NT2/D1 (cell line): ENCODE results near the gene SH2D6.

Experiments
- DNase-seq: peaks from one replicate; pipeline ENCODE4 v3.0.0-alpha.2; 2011; ENCODE audit warnings: low read depth, low spot score
- H3K27me3 ChIP-seq: 2 replicates; pipeline ENCODE4 v1.6.0; 2011; ENCODE audit warnings: mild to moderate bottlenecking; ENCODE audit not compliant: insufficient read length, insufficient read depth
- H3K36me3 ChIP-seq: 2 replicates; pipeline ENCODE4 v1.6.1; 2011; ENCODE audit warnings: mild to moderate bottlenecking, low read length, mixed read lengths; ENCODE audit not compliant: insufficient read depth, insufficient read length
- H3K4me1 ChIP-seq: 2 replicates; pipeline ENCODE4 v1.5.1; 2011; ENCODE audit not compliant: insufficient read depth, insufficient read length
- H3K4me3 ChIP-seq: 2 replicates; pipeline ENCODE4 v1.5.1; 2011; ENCODE audit warnings: low read depth; ENCODE audit not compliant: insufficient read length
- H3K9ac ChIP-seq: 2 replicates; pipeline ENCODE4 v1.6.0; 2011; ENCODE audit warnings: low read depth; ENCODE audit not compliant: insufficient read length
- H3K9me3 ChIP-seq: 2 replicates; pipeline ENCODE4 v1.5.1; 2011; ENCODE audit warnings: mild to moderate bottlenecking, low read length; ENCODE audit not compliant: insufficient read depth
- SUZ12 ChIP-seq: IDR thresholded peaks from 2 replicates; pipeline ENCODE4 v1.6.1; 2011; ENCODE audit not compliant: insufficient read length, insufficient read depth; ENCODE audit errors: extremely low read depth
- YY1 ChIP-seq: IDR thresholded peaks from 2 replicates; pipeline ENCODE4 v1.6.1; 2011; ENCODE audit not compliant: insufficient read length, insufficient read depth
- ZNF274 ChIP-seq: IDR thresholded peaks from 2 replicates; pipeline ENCODE4 v1.6.1; 2011; ENCODE audit warnings: mild to moderate bottlenecking, low read depth, low read length

SH2D6 gene

GRCh38 chr2:85418132-85419008, at the start of gene SH2D6:
Gene SH2D6 (plus strand): TSS chr2:85418714. CDS start chr2:85429466, 10,752 bp downstream.
- no peaks in the 10 kb centered on the region for H3K27me3 ChIP-seq
- TF ChIP-seq ZNF274 = no peak
- TF ChIP-seq YY1 = no peak
- peak within 1 kb of the TSS; percentile 60 for H3K4me3 ChIP-seq
- H3K9ac ChIP-seq = peak within 1 kb of the TSS; percentile 81
- H3K9me3 ChIP-seq = no peaks in the 10 kb centered on the region
- peak; percentile 75 for DNase-seq
- H3K36me3 ChIP-seq = no peaks in the 10 kb centered on the region
- H3K4me1 ChIP-seq = peaks cover 8% of the 10 kb centered on the region

DNA sequence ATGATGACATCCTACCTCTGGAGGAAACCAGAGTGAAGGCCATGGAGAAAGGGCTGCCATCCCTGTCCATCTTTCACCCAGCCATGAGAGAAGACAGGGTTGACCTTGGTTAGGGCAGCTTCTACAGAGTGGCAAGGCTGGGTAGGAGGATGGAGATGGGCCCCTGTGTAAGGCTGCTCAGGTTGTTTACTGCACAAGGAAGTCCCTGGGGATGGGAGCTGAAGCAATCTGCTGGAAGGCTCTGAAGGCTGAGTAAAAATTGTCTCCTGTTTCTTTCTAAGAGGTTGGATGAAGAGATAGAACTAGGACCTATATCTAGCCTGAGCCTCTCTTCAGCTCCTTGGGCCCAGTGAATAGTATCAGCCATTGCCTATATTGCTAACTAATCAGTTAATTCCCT, 49.6 kb upstream of the SH2D6 start:
- Histone ChIP-seq H3K9ac (no peak overlapping the region), H3K4me3 (no peak overlapping the region), H3K36me3 (peaks cover 14% of the 10 kb centered on the region), H3K9me3 (no peaks in the 10 kb centered on the region), H3K27me3 (no peaks in the 10 kb centered on the region), H3K4me1 (no peaks in the 10 kb centered on the region)
- TF ChIP-seq ZNF274 = no peak
- TF ChIP-seq YY1 = no peak
- no peak for TF ChIP-seq SUZ12
- no peak for DNase-seq

- Histone ChIP-seq H3K27me3 (no peaks in the 10 kb centered on the region), H3K9ac (no peak overlapping the region), H3K36me3 (peaks cover 14% of the 10 kb centered on the region), H3K4me3 (no peak overlapping the region), H3K4me1 (no peaks in the 10 kb centered on the region), H3K9me3 (no peaks in the 10 kb centered on the region)
- DNase-seq = no peak
- TF ChIP-seq ZNF274 = no peak
- no peak for TF ChIP-seq YY1
- TF ChIP-seq SUZ12 = no peak
Observed at GRCh38 chr2:85369500-85369899, 49.0 kb upstream of the SH2D6 start.

DNA sequence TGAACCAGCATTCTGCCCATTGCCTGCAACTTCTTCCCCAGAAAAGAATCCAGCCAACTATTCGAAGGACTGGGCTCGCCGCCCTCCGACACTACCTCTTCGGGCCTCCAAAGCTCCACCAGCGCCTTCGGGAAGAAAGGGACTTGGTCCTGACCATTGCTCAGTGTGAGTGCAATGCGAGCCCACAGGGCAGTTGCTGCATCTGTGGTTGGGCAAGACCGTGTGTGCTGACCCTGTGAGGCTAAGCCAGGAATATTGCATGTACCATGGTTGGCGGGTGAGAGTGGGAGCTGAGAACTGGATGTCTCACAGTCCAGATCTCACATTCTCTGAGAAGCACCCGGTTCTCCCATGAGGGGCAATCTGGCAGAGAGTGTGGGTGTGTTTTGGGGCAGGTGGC, 47.5 kb upstream of the SH2D6 start:
- TF ChIP-seq ZNF274 (no peak), SUZ12 (no peak)
- DNase-seq = no peak
- no peaks in the 10 kb centered on the region for H3K27me3 ChIP-seq
- peaks cover 14% of the 10 kb centered on the region for H3K36me3 ChIP-seq
- H3K4me3 ChIP-seq = no peak overlapping the region
- H3K9ac ChIP-seq = no peak overlapping the region
- no peaks in the 10 kb centered on the region for H3K9me3 ChIP-seq
- H3K4me1 ChIP-seq = no peaks in the 10 kb centered on the region

GRCh38 chr2:85376291-85377065, 42.0 kb upstream of the SH2D6 start:
- Histone ChIP-seq H3K9ac (no peak overlapping the region), H3K4me1 (no peaks in the 10 kb centered on the region), H3K27me3 (no peaks in the 10 kb centered on the region), H3K4me3 (no peak overlapping the region), H3K9me3 (peaks cover 7% of the 10 kb centered on the region; the same call in 1 of the 2 replicates), H3K36me3 (peaks cover 5% of the 10 kb centered on the region)
- TF ChIP-seq YY1 = no peak
- no peak for TF ChIP-seq SUZ12
- no peak for TF ChIP-seq ZNF274
- no peak for DNase-seq

- Histone ChIP-seq H3K4me1 (no peaks in the 10 kb centered on the region), H3K9me3 (peaks cover 7% of the 10 kb centered on the region; the same call in 1 of the 2 replicates), H3K27me3 (no peaks in the 10 kb centered on the region), H3K4me3 (no peak overlapping the region), H3K36me3 (peaks cover 5% of the 10 kb centered on the region), H3K9ac (no peak overlapping the region)
- TF ChIP-seq YY1 (no peak), SUZ12 (no peak), ZNF274 (no peak)
- DNase-seq = no peak
Observed at GRCh38 chr2:85377083-85377482, 41.4 kb upstream of the SH2D6 start.

DNA sequence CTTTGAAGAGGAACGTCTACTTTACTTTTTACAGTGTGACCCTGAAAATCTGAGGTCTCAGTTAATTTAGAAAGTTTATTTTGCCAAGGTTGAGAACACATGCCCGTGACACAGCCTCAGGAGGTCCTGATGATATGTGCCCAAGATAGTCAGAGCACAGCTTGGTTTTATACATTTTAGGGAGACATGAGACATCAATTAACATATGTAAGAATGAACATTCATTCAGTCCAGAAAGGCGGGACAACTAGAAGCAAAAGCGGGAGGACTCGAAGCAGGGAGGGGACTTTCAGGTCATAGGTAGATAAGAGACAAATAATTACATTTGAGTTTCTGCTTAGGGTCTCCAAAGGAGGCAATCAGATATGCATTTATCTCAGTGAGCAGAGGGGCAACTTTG, 40.3 kb upstream of the SH2D6 start:
- Histone ChIP-seq H3K27me3 (no peaks in the 10 kb centered on the region), H3K4me3 (no peak overlapping the region), H3K4me1 (no peaks in the 10 kb centered on the region), H3K9me3 (peaks cover 7% of the 10 kb centered on the region; the same call in 1 of the 2 replicates), H3K9ac (no peak overlapping the region), H3K36me3 (peaks cover 5% of the 10 kb centered on the region)
- DNase-seq = no peak
- TF ChIP-seq SUZ12 = no peak
- TF ChIP-seq YY1 = no peak
- no peak for TF ChIP-seq ZNF274
